Uterus (tissue), 4 donors: Measurements from ENCODE around the gene ARHGEF28. TPM values are rescaled to one million over a fixed set of nuclear protein-coding genes. Genes with fewer than 3 reads are reported as not detected.

Source experiments
- DNase-seq, 2 donors: peaks; one replicate each; pipeline ENCODE4 v3.0.0-alpha.2; 2019 to 2020
- H3K27ac ChIP-seq, 2 donors: fragments of 200-600 bp; sonication (generic); 1 replicate in 1 of 2; 2 replicates in 1 of 2; pipeline ENCODE4 v1.5.1; 2016 to 2018
- H3K27me3 ChIP-seq, 2 donors: fragments of 200-600 bp; sonication (generic); one replicate each; pipeline ENCODE4 v1.5.1; 2018 to 2019; ENCODE audit warnings: control low read depth in 1 of 2
- H3K36me3 ChIP-seq, 2 donors: fragments of 200-600 bp; sonication (generic); one replicate each; pipeline ENCODE4 v1.5.1; 2019; ENCODE audit warnings: control low read depth in 1 of 2
- H3K4me1 ChIP-seq, 2 donors: fragments of 200-600 bp; sonication (generic); one replicate each; pipeline ENCODE4 v1.5.1; 2018 to 2019; ENCODE audit warnings: control low read depth in 1 of 2
- H3K4me3 ChIP-seq, 2 donors: fragments of 200-600 bp; sonication (generic); 1 replicate in 1 of 2; 2 replicates in 1 of 2; pipeline ENCODE4 v1.5.1; 2018 to 2019; ENCODE audit warnings: mild to moderate bottlenecking in 1 of 2
- H3K9me3 ChIP-seq, 2 donors: fragments of 200-600 bp; sonication (generic); one replicate each; pipeline ENCODE4 v1.5.1; 2019; ENCODE audit warnings: control low read depth in 1 of 2
- CTCF ChIP-seq, 4 experiments: fragments of 200-600 bp in 2 of 4; fragments of 450-650 bp in 2 of 4; sonication (generic) in 2 of 4; IDR thresholded peaks; one replicate each; pipeline ENCODE4 v1.5.1; 2016 to 2019; ENCODE audit warnings: antibody characterized with exemption in 4 of 4, mild to moderate bottlenecking in 2 of 4, moderate library complexity in 1 of 4
- POLR2A ChIP-seq, 2 donors: fragments of 450-650 bp; IDR thresholded peaks; one replicate each; pipeline ENCODE4 v1.6.1; 2016; ENCODE audit warnings: antibody characterized with exemption in 2 of 2, mild to moderate bottlenecking in 1 of 2, moderate library complexity in 1 of 2
- intact Hi-C: fragments of 100-400 bp; cut with DNase I; formaldehyde crosslinking; loops from one replicate; pipeline ENCODE4 v1.15.1; 2023; ENCODE audit warnings: low total_unique reads
- total RNA-seq, 4 donors: library from RNA; depleted of rRNA in 3 of 4; stranded (reverse); fragments of >200 nt in 3 of 4; gene quantifications; one replicate each; pipeline versions ENCODE4 v1.1.0 to v1.2.4, GENCODE V29; 2014 to 2023
- donor health status: DM: yes; HTN: yes; CAD: no.

Gene ARHGEF28
- total RNA-seq, 4 donors from 2014 or later, result 11.9 to 23.2 (median 19.3) TPM

- DNase-seq, result no peak
- TF ChIP-seq CTCF (IDR thresholded peaks at IDR 0.05), result no peak
- TF ChIP-seq POLR2A (IDR thresholded peaks at IDR 0.05), result no peak
- Histone ChIP-seq H3K36me3 (no peaks in the 10 kb centered on the region), H3K4me1 (peaks cover 0 to 2% of the 10 kb centered on the region in 2 donors), H3K9me3 (no peaks in the 10 kb centered on the region), H3K4me3 (no peak overlapping the region), H3K27me3 (no peaks in the 10 kb centered on the region), H3K27ac (no peak overlapping the region)
- intact Hi-C loops, result no loop called here
Measured at GRCh38 chr5:73943397-73943796, 317.4 kb downstream of the ARHGEF28 start.

- no peak overlapping the region for H3K4me3 ChIP-seq
- H3K36me3 ChIP-seq, result no peaks in the 10 kb centered on the region
- no peaks in the 10 kb centered on the region for H3K9me3 ChIP-seq
- no peak overlapping the region for H3K27ac ChIP-seq
- TF ChIP-seq CTCF (IDR thresholded peaks at IDR 0.05) (no peak), POLR2A (IDR thresholded peaks at IDR 0.05) (no peak)
- H3K27me3 ChIP-seq, result no peaks in the 10 kb centered on the region
- no peak for DNase-seq
- peaks cover 0 to 5% of the 10 kb centered on the region in 2 donors for H3K4me1 ChIP-seq
- intact Hi-C loops, result no loop called here
Measured at GRCh38 chr5:73944581-73944980, 318.6 kb downstream of the ARHGEF28 start.

- Histone ChIP-seq H3K27ac (no peak overlapping the region), H3K27me3 (no peaks in the 10 kb centered on the region), H3K9me3 (no peaks in the 10 kb centered on the region), H3K4me3 (no peak overlapping the region), H3K4me1 (peaks cover 0 to 5% of the 10 kb centered on the region in 2 donors), H3K36me3 (no peaks in the 10 kb centered on the region)
- DNase-seq, result no peak
- intact Hi-C loops, result no loop called here
- TF ChIP-seq CTCF (IDR thresholded peaks at IDR 0.05), result no peak
- no peak for TF ChIP-seq POLR2A (IDR thresholded peaks at IDR 0.05)
Measured at GRCh38 chr5:73945505-73945904, 319.5 kb downstream of the ARHGEF28 start.

- Histone ChIP-seq H3K36me3 (no peaks in the 10 kb centered on the region), H3K27ac (no peak overlapping the region), H3K9me3 (no peaks in the 10 kb centered on the region), H3K4me3 (no peak overlapping the region), H3K27me3 (no peaks in the 10 kb centered on the region), H3K4me1 (peaks cover 0 to 5% of the 10 kb centered on the region in 2 donors)
- intact Hi-C loops, result no loop called here
- TF ChIP-seq POLR2A (IDR thresholded peaks at IDR 0.05) (no peak), CTCF (IDR thresholded peaks at IDR 0.05) (no peak)
- no peak for DNase-seq
Measured at GRCh38 chr5:73946278-73946677, 320.3 kb downstream of the ARHGEF28 start.

GRCh38 chr5:73946919-73947602 is 321.1 kb downstream of the ARHGEF28 start:
- intact Hi-C loops, result no loop called here
- no peak for TF ChIP-seq POLR2A (IDR thresholded peaks at IDR 0.05)
- no peak for TF ChIP-seq CTCF (IDR thresholded peaks at IDR 0.05)
- Histone ChIP-seq H3K4me1 (peaks cover 0 to 5% of the 10 kb centered on the region in 2 donors), H3K27me3 (no peaks in the 10 kb centered on the region), H3K36me3 (no peaks in the 10 kb centered on the region), H3K9me3 (no peaks in the 10 kb centered on the region), H3K27ac (no peak overlapping the region), H3K4me3 (no peak overlapping the region)
- DNase-seq, result no peak
